22Rv1 (cell line): ENCODE measurements around the gene MAPT.

Source experiments
- H3K27ac ChIP-seq: fragments of 450-650 bp; 2 replicates; pipeline ENCODE4 v1.5.1; 2017
- CTCF ChIP-seq: fragments of 450-650 bp; IDR thresholded peaks from 2 replicates; pipeline ENCODE4 v1.5.1; 2017; ENCODE audit warnings: mild to moderate bottlenecking
- ZFX ChIP-seq: fragments of 450-650 bp; IDR thresholded peaks from 2 replicates; pipeline ENCODE4 v1.6.1; 2017; ENCODE audit warnings: antibody characterized with exemption, borderline replicate concordance

The MAPT gene

GRCh38 chr17:45939395-45939794, 45.0 kb downstream of the MAPT start:
- TF ChIP-seq CTCF (no peak), ZFX (no peak)
- no peak overlapping the region for H3K27ac ChIP-seq

GRCh38 chr17:45940293-45940692, 45.9 kb downstream of the MAPT start:
- TF ChIP-seq CTCF (no peak), ZFX (no peak)
- no peak overlapping the region for H3K27ac ChIP-seq

GRCh38 chr17:45940826-45941225, 46.5 kb downstream of the MAPT start:
- no peak overlapping the region for H3K27ac ChIP-seq
- no peak for TF ChIP-seq CTCF
- no peak for TF ChIP-seq ZFX

GRCh38 chr17:45941395-45941794, 47.0 kb downstream of the MAPT start:
- no peak for TF ChIP-seq CTCF
- TF ChIP-seq ZFX = no peak
- no peak overlapping the region for H3K27ac ChIP-seq

GRCh38 chr17:45942284-45942683, 47.9 kb downstream of the MAPT start:
- TF ChIP-seq ZFX (no peak), CTCF (no peak)
- H3K27ac ChIP-seq = no peak overlapping the region

GRCh38 chr17:45946841-45947256, 52.5 kb downstream of the MAPT start:
- TF ChIP-seq CTCF (no peak), ZFX (no peak)
- H3K27ac ChIP-seq = no peak overlapping the region

GRCh38 chr17:45948498-45948880, 54.1 kb downstream of the MAPT start:
- H3K27ac ChIP-seq = no peak overlapping the region
- TF ChIP-seq ZFX (no peak), CTCF (no peak)
